ENCODE measurements around the gene GPR25.

The GPR25 gene

GRCh38 chr1:200872446-200873115 lies at the start of gene GPR25:
Gene GPR25 (plus strand): TSS chr1:200872981. CDS start chr1:200873038, 57 bp downstream.
- DNase-seq: no peak

DNA sequence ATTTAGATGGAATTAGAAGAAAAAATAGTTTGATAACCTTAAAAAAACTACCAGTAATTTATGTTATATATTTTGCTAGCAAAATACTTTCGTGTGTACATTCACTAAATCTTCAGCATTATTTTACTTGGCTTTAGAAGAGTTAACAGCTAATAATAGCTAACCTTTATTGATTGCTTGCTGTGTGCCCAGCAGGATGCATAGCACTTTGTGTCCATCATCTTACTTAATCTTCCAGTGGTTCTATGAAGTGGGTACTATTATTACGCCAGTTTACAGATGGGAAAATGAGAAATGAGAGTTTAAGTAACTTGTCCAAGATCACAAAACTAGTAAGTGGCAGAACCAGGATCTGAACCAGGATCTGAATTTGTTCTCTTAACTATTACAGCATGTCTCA lies 41.7 kb upstream of the GPR25 start:
- no peak for DNase-seq

DNA sequence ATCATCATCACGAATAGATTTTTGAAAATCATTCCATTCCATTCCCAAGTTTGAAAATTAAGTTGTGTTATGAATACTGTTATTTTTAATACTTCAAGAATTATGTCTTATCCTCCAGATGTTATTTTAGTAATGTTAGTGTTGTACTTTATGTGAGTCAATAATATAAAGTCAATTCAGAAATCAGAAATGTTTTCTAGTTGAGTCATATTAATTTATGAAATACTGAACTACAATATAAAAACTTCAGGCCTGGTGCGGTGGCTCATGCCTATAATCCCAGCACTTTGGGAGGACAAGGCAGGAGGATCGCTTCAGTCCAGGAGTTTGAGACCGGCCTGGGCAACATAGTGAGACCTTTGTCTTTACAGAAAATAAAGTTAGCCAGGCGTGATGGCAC lies 38.4 kb upstream of the GPR25 start:
- no peak for DNase-seq

- DNase-seq: no peak
Measured at GRCh38 chr1:200836213-200836612, 36.6 kb upstream of the GPR25 start.

- no peak for DNase-seq
Measured at GRCh38 chr1:200837931-200838571, 34.7 kb upstream of the GPR25 start.

DNA sequence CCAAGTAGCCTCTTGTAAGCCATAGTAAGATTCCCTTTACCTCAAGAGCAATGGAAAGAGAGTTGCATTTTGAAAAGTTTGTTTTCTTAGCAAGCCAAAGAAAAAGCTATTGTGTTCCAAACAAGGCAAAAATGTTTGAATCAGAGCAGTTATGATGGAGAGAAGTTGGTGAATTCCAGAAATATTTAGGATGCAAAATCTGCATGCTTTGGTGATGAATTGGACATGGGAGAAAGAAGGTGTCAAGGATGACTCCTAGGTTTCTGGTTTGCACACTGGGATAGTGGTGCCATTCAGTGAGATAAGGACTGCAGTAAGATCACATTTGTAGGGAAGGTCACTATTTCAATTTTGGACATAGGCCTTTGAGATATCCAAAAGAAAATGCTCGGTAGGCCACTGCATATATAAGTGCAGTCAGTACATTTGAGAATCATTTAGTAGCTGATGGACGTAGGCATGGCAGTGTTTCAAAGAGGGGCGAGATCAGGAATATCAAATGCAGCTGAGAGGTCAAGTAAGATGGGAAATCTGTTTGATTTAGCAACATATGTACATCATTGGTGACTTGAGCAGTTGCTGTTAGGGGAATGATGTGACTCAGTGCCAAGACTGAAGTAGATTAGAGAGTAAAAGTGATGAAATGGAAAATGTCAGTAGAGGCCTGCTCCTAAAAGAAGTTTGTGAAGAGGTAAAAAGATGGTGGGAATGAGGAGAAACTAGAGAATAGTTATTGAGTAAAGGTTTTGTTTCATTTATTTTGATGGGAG lies 33.9 kb upstream of the GPR25 start:
- no peak for DNase-seq

GRCh38 chr1:200845360-200845759 lies 27.4 kb upstream of the GPR25 start:
- DNase-seq: no peak

DNA sequence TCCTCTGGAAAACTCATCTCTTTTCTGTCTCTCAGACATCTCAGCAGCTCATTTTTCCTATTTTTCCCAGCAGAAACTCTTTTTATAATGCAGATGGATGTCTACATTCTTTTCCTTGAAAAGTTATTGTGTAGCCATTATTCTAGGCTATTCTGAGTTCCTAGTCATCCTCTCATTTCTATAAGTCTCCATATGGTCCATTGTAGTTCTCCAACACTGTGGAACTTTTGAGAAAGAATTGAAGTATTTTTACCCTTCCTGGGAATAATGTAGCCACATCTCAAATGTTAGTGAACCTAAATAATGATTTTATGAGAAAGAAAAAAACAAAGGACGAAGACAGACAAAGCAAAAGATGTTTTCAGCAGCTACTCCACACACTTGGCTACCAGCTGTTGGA lies 26.4 kb upstream of the GPR25 start:
- DNase-seq: no peak

GRCh38 chr1:200849430-200849829 lies 23.4 kb upstream of the GPR25 start:
- no peak for DNase-seq

- DNase-seq: no peak
Measured at GRCh38 chr1:200850554-200850953, 22.2 kb upstream of the GPR25 start.

DNA sequence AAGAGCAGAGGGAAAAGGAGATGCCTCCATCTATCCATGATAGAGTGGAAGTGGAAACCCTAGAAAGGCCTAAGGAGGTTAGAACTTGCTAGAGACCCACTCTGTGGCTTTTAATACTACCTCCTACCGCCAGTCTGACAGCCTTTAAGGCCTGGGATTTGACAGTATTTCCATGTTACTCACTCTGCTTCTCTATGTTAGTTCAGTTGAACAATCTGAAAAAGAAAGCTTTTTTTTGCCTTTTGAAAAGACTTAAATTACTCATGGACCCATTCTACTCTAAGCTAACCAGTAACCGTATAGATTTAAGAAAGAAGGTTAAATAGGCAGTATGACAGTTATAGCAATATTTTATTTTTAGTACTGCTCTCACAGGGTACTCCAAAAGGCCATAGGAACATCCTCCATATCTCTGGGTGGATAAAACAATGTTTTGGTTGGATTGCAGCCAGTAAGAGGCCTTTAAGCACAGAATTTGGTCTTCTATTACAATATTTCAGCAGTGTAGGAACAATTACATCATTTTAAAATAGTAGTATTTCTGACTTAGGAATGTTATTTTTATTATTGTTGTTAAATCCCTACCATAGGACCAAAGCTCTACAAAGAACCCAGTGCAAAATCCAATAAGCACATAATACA lies 15.9 kb upstream of the GPR25 start:
- DNase-seq: no peak

- DNase-seq: no peak
Measured at GRCh38 chr1:200857804-200858203, 15.0 kb upstream of the GPR25 start.

DNA sequence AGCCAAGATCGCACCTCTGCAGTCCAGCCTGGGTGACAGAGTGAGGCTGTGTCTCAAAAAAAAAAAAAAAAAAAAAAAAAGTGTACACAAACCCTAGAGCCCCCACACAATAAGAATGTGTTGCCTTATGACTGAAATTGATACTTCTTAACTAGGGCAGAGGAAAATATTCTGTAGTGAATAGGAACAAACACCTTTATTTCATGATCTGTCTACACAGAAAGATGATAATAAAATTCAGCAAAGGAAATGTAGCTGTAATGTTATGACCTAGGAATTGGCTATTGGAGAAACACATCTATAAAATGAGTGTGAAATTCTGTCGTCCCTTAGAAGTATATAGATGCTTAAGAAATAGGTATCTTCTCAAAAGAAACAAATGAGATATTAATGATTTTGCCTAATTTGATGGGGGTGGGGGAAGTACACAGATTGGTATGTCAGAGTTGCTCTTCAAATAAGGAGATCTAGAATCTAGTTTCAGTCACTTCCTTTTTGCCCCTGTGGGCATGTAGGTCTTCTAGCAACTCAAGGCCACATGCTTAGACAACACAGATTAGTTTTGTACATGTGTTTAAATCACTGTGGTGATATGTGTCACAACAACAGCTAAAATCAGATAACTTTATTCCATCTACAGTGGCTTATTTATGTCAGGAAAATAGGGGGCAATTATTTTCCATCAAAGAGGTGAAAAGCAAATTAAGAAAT lies 10.7 kb upstream of the GPR25 start:
- no peak for DNase-seq

DNA sequence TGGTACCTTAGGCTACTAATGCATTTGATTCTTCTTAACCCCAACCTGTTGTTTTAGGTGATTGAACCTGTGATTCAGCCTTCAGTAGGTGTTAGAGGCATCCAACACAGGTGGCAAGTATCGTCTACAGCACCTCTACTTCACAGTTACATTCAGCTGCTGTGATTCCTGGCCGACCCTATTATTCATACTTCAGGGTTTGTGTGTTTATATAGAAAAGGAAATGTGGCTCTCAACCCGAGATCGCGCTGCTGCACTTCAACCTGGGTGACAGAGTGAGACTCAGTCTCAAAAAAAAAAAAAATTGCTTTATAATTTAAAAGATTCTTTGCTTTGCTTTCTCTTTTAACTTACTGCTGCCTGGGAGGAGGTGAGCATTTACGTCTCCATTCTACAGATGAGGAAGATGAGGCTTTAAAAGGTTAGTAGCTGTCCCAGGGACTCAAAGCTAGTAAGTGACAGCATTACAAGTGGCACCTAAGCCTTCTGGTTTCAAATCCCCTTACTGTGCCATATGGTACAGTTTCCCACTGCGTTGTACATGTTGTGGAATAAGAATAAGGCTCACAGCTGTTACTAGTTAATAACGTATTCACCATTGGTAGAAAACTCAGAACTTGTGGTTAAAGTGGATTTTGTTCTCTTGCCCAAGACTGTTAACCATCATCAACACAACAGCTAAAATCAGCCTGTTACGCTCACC lies 9.9 kb upstream of the GPR25 start:
- no peak for DNase-seq

- DNase-seq: no peak
Measured at GRCh38 chr1:200866116-200866515, 6.7 kb upstream of the GPR25 start.

GRCh38 chr1:200866521-200866920 lies 6.3 kb upstream of the GPR25 start:
- no peak for DNase-seq

GRCh38 chr1:200867018-200867811 lies 5.6 kb upstream of the GPR25 start:
- no peak for DNase-seq

DNA sequence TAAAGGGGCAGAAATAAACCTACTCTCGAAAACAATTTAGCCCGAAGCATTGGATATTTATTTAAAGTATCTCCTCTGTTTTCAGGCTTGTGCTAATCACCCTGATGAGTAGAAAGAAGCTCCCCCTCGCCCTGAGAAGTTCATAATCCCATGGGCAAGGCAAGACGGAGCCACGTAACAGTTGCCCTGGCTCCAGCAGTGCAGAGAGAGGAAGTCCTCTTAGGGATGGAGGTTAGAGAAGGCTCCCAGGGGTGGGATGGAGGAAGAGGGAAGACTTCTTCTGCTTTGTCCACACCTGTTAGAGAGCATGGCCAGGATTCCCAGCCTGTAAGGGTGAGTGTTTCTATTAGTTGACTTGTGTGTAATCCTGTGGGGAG lies 3.4 kb upstream of the GPR25 start:
- DNase-seq: no peak

DNA sequence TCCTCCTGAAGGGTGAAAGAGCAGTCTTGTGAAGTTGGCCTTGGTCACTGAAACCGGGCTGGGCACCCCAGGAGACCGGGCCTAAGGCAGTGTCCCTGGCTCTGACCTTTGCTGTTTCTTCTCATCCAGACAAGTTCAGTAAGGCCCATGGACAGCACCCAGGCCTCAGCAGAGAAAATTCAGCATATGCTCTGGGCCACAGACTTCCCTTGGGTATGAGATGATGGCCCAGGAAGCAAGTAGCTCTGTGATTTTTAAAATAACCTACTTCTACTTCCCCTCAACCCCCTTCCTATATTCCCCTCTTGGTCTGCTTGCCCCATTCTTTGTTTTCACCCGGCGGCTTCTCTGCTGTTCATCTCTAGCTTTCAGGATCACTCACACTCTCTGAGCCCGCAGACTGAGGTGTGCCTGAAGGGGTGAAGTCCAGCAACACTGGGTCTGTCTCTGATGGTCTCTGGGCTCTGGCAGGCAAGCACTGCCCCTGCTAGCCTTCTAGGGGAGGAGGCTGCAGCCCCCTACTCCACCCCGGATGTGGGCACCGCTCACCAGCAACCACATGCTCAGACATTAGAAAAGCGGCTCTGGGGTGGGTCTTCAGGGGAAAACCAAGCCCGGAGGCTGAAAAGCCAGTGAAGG lies 2.9 kb upstream of the GPR25 start:
- DNase-seq: no peak

GRCh38 chr1:200873116-200873670 lies 412 bp downstream of the GPR25 start:
- no peak for DNase-seq
